SK-N-SH treated with all-trans-retinoic acid at 6 μM for 48 hours (cell line): ENCODE measurements around the gene FGF18.

Source experiments
- ATAC-seq: fragments of 200-7000 bp; cut with Tn5 transposase; 3 replicates; pipeline ENCODE4 v1.9.1; 2020; ENCODE audit warnings: mild to moderate bottlenecking, moderate library complexity
- ARNTL ChIP-seq: fragments of 450-650 bp; formaldehyde crosslinking; IDR thresholded peaks from 2 replicates; pipeline ENCODE4 v1.5.0; 2020; ENCODE audit warnings: low read depth, mild to moderate bottlenecking, moderate library complexity, borderline replicate concordance
- BACH2 ChIP-seq: fragments of 250-450 bp; sonication (Bioruptor Pico); IDR thresholded peaks from 2 replicates; pipeline ENCODE4 v1.9.0; 2021; ENCODE audit warnings: mild to moderate bottlenecking, borderline replicate concordance
- CSDC2 ChIP-seq: fragments of 250-450 bp; sonication (Bioruptor Pico); IDR thresholded peaks from 2 replicates; pipeline ENCODE4 v1.5.0; 2020; ENCODE audit warnings: mild to moderate bottlenecking, moderate library complexity
- ESRRG ChIP-seq: fragments of 250-450 bp; sonication (Bioruptor Pico); IDR thresholded peaks from 2 replicates; pipeline ENCODE4 v1.6.1; 2021; ENCODE audit warnings: mild to moderate bottlenecking
- GLIS3 ChIP-seq: fragments of 250-450 bp; sonication (Bioruptor Pico); IDR thresholded peaks from 2 replicates; pipeline ENCODE4 v1.5.0; 2020; ENCODE audit warnings: mild to moderate bottlenecking, moderate library complexity
- ISL1 ChIP-seq: fragments of 250-450 bp; sonication (Bioruptor Pico); IDR thresholded peaks from 2 replicates; pipeline ENCODE4 v2.1.2; 2022; ENCODE audit warnings: mild to moderate bottlenecking, moderate library complexity
- OSR1 ChIP-seq: fragments of 250-450 bp; sonication (Bioruptor Pico); IDR thresholded peaks from 2 replicates; pipeline ENCODE4 v1.8.0; 2022; ENCODE audit warnings: moderate library complexity, mild to moderate bottlenecking, inconsistent platforms
- PPARA ChIP-seq: fragments of 250-450 bp; sonication (Bioruptor Pico); IDR thresholded peaks from 2 replicates; pipeline ENCODE4 v1.5.0; 2020; ENCODE audit warnings: mild to moderate bottlenecking, borderline replicate concordance
- RARB ChIP-seq: fragments of 250-450 bp; sonication (Bioruptor Pico); IDR thresholded peaks from 2 replicates; pipeline ENCODE4 v1.8.0; 2021; ENCODE audit warnings: mild to moderate bottlenecking, moderate library complexity
- SNAI2 ChIP-seq: fragments of 250-450 bp; sonication (Bioruptor Pico); IDR thresholded peaks from 2 replicates; pipeline ENCODE4 v1.5.0; 2020; ENCODE audit warnings: mild to moderate bottlenecking, moderate library complexity
- TCF4 ChIP-seq: fragments of 250-450 bp; sonication (Bioruptor Pico); IDR thresholded peaks from 2 replicates; pipeline ENCODE4 v1.8.0; 2021; ENCODE audit warnings: mild to moderate bottlenecking, moderate library complexity, borderline replicate concordance
- TOX ChIP-seq: fragments of 250-450 bp; sonication (Bioruptor Pico); IDR thresholded peaks from 2 replicates; pipeline ENCODE4 v1.8.0; 2021; ENCODE audit warnings: mild to moderate bottlenecking, moderate library complexity, borderline replicate concordance
- ZC3H10 ChIP-seq: fragments of 250-450 bp; sonication (Bioruptor Pico); IDR thresholded peaks from 2 replicates; pipeline ENCODE4 v1.5.1; 2021; ENCODE audit warnings: mild to moderate bottlenecking, moderate library complexity
- ZFP3 ChIP-seq: fragments of 250-450 bp; sonication (Bioruptor Pico); IDR thresholded peaks from 2 replicates; pipeline ENCODE4 v1.5.0; 2020; ENCODE audit warnings: mild to moderate bottlenecking, moderate library complexity
- ZFP30 ChIP-seq: fragments of 450-650 bp; formaldehyde crosslinking; IDR thresholded peaks from 2 replicates; pipeline ENCODE4 v1.5.0; 2022; ENCODE audit warnings: mild to moderate bottlenecking, moderate library complexity
- ZNF565 ChIP-seq: fragments of 450-650 bp; formaldehyde crosslinking; conservative IDR thresholded peaks from 2 replicates; pipeline ENCODE4 v1.5.0; 2020; ENCODE audit warnings: low read depth, mild to moderate bottlenecking, moderate library complexity
- ZNF70 ChIP-seq: fragments of 450-650 bp; formaldehyde crosslinking; IDR thresholded peaks from 2 replicates; pipeline ENCODE4 v1.5.0; 2020; ENCODE audit warnings: mild to moderate bottlenecking, moderate library complexity
- ZNF8 ChIP-seq: fragments of 450-650 bp; formaldehyde crosslinking; IDR thresholded peaks from 2 replicates; pipeline ENCODE4 v1.5.0; 2020; ENCODE audit warnings: mild to moderate bottlenecking, moderate library complexity
- TF ChIP-seq, protein P1 (sequence below): fragments of 250-450 bp; sonication (Bioruptor Pico); IDR thresholded peaks from 2 replicates; pipeline ENCODE4 v1.5.1; 2020; ENCODE audit warnings: low read depth, mild to moderate bottlenecking, moderate library complexity
- TF ChIP-seq, protein P2 (sequence below): fragments of 250-450 bp; sonication (Bioruptor Pico); IDR thresholded peaks from 2 replicates; pipeline ENCODE4 v1.5.0; 2020; ENCODE audit warnings: mild to moderate bottlenecking, moderate library complexity
- TF ChIP-seq, protein P3 (sequence below): fragments of 250-450 bp; sonication (Bioruptor Pico); IDR thresholded peaks from 2 replicates; pipeline ENCODE4 v1.8.0; 2020; ENCODE audit warnings: mild to moderate bottlenecking, moderate library complexity, borderline replicate concordance
- TF ChIP-seq, protein P4 (sequence below): fragments of 250-450 bp; sonication (Bioruptor Pico); IDR thresholded peaks from 2 replicates; pipeline ENCODE4 v1.8.0; 2021; ENCODE audit warnings: low read depth, mild to moderate bottlenecking, moderate library complexity, borderline replicate concordance
- TF ChIP-seq, protein P5 (sequence below): fragments of 250-450 bp; sonication (Bioruptor Pico); IDR thresholded peaks from 2 replicates; pipeline ENCODE4 v1.5.1; 2021; ENCODE audit warnings: mild to moderate bottlenecking, moderate library complexity

Gene FGF18

DNA sequence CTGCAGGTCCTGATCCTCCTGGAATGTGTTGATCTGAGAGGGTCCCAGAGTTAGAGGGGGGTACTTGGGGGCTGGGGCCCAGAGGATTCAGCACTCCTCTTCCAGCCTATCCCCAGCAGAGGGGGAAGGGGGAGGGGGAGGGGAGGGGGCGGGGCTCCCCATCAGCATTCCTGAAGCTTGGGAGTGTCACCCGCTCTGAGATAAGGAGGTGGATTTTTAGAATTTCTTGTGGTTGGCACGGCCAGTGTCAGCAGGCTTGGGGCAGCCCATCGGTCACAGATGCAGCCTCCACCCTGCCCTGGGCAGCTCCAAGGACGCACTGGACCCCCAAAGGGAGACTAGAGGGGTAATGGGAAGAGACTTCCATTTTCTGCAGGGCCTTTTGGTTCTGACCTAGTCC is 5.3 kb downstream of the FGF18 start:
- ATAC-seq = no peak
- TF ChIP-seq TOX (CRISPR knock-in tag) (no peak), TCF4 (CRISPR knock-in tag) (no peak), PPARA (CRISPR knock-in tag) (no peak), RARB (CRISPR knock-in tag) (no peak), ESRRG (CRISPR knock-in tag) (no peak), ZNF565 (no peak), GLIS3 (CRISPR knock-in tag) (no peak), SNAI2 (CRISPR knock-in tag) (no peak), ZNF70 (no peak), ZC3H10 (CRISPR knock-in tag) (no peak), ISL1 (CRISPR knock-in tag) (no peak), OSR1 (CRISPR knock-in tag) (no peak), ARNTL (CRISPR knock-in tag) (no peak), ZFP3 (CRISPR knock-in tag) (no peak), ZFP30 (CRISPR knock-in tag) (no peak)
- TF ChIP-seq, protein P1, sequence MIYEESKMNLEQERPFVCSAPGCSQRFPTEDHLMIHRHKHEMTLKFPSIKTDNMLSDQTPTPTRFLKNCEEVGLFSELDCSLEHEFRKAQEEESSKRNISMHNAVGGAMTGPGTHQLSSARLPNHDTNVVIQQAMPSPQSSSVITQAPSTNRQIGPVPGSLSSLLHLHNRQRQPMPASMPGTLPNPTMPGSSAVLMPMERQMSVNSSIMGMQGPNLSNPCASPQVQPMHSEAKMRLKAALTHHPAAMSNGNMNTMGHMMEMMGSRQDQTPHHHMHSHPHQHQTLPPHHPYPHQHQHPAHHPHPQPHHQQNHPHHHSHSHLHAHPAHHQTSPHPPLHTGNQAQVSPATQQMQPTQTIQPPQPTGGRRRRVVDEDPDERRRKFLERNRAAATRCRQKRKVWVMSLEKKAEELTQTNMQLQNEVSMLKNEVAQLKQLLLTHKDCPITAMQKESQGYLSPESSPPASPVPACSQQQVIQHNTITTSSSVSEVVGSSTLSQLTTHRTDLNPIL (CRISPR knock-in tag) = no peak
- TF ChIP-seq, protein P2, sequence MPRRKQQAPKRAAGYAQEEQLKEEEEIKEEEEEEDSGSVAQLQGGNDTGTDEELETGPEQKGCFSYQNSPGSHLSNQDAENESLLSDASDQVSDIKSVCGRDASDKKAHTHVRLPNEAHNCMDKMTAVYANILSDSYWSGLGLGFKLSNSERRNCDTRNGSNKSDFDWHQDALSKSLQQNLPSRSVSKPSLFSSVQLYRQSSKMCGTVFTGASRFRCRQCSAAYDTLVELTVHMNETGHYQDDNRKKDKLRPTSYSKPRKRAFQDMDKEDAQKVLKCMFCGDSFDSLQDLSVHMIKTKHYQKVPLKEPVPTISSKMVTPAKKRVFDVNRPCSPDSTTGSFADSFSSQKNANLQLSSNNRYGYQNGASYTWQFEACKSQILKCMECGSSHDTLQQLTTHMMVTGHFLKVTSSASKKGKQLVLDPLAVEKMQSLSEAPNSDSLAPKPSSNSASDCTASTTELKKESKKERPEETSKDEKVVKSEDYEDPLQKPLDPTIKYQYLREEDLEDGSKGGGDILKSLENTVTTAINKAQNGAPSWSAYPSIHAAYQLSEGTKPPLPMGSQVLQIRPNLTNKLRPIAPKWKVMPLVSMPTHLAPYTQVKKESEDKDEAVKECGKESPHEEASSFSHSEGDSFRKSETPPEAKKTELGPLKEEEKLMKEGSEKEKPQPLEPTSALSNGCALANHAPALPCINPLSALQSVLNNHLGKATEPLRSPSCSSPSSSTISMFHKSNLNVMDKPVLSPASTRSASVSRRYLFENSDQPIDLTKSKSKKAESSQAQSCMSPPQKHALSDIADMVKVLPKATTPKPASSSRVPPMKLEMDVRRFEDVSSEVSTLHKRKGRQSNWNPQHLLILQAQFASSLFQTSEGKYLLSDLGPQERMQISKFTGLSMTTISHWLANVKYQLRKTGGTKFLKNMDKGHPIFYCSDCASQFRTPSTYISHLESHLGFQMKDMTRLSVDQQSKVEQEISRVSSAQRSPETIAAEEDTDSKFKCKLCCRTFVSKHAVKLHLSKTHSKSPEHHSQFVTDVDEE (CRISPR knock-in tag) = no peak
- TF ChIP-seq, protein P3, sequence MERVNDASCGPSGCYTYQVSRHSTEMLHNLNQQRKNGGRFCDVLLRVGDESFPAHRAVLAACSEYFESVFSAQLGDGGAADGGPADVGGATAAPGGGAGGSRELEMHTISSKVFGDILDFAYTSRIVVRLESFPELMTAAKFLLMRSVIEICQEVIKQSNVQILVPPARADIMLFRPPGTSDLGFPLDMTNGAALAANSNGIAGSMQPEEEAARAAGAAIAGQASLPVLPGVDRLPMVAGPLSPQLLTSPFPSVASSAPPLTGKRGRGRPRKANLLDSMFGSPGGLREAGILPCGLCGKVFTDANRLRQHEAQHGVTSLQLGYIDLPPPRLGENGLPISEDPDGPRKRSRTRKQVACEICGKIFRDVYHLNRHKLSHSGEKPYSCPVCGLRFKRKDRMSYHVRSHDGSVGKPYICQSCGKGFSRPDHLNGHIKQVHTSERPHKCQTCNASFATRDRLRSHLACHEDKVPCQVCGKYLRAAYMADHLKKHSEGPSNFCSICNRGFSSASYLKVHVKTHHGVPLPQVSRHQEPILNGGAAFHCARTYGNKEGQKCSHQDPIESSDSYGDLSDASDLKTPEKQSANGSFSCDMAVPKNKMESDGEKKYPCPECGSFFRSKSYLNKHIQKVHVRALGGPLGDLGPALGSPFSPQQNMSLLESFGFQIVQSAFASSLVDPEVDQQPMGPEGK (CRISPR knock-in tag) = no peak
- TF ChIP-seq, protein P4, sequence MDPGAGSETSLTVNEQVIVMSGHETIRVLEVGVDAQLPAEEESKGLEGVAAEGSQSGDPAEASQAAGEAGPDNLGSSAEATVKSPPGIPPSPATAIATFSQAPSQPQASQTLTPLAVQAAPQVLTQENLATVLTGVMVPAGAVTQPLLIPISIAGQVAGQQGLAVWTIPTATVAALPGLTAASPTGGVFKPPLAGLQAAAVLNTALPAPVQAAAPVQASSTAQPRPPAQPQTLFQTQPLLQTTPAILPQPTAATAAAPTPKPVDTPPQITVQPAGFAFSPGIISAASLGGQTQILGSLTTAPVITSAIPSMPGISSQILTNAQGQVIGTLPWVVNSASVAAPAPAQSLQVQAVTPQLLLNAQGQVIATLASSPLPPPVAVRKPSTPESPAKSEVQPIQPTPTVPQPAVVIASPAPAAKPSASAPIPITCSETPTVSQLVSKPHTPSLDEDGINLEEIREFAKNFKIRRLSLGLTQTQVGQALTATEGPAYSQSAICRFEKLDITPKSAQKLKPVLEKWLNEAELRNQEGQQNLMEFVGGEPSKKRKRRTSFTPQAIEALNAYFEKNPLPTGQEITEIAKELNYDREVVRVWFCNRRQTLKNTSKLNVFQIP = no peak

DNA sequence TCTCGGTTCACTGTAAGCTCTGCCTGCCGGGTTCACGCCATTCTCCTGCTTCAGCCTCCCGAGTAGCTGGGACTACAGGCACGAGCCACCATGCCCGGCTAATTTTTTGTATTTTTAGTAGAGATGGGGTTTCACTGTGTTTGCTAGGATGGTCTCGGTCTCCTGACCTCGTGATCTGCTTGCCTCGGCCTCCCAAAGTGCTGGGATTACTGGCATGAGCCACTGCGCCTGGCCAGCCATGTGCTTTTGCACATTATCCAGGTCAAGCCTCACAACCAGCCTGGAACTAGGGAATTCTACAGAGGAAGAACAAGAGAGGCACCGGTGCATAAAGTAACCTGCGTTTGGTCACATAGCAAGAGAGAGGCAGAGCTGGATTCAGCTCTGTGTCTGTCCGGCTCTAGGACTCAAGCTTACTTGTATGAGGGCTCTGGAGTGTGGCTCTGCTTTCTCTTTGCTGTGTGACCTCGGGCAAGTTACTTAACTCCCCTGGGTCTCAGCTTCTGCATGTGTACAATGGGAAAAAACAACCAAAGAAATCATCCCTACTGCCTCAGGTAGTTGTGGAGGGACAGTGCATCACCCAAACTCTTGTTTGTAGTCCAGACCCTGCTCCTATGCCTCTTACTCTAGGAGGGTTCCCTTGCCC is 6.3 kb downstream of the FGF18 start:
- TF ChIP-seq, protein P5, sequence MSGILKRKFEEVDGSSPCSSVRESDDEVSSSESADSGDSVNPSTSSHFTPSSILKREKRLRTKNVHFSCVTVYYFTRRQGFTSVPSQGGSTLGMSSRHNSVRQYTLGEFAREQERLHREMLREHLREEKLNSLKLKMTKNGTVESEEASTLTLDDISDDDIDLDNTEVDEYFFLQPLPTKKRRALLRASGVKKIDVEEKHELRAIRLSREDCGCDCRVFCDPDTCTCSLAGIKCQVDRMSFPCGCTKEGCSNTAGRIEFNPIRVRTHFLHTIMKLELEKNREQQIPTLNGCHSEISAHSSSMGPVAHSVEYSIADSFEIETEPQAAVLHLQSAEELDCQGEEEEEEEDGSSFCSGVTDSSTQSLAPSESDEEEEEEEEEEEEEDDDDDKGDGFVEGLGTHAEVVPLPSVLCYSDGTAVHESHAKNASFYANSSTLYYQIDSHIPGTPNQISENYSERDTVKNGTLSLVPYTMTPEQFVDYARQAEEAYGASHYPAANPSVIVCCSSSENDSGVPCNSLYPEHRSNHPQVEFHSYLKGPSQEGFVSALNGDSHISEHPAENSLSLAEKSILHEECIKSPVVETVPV (CRISPR knock-in tag) = no peak
- TF ChIP-seq ZNF8 (CRISPR knock-in tag) (no peak), ZFP30 (CRISPR knock-in tag) (no peak), GLIS3 (CRISPR knock-in tag) (no peak), TCF4 (CRISPR knock-in tag) (no peak), CSDC2 (CRISPR knock-in tag) (no peak), ZNF565 (no peak), OSR1 (CRISPR knock-in tag) (no peak), RARB (CRISPR knock-in tag) (no peak), BACH2 (CRISPR knock-in tag) (no peak), ESRRG (CRISPR knock-in tag) (no peak), PPARA (CRISPR knock-in tag) (no peak), ISL1 (CRISPR knock-in tag) (no peak), ZC3H10 (CRISPR knock-in tag) (no peak), ZFP3 (CRISPR knock-in tag) (no peak), ZNF70 (no peak)
- TF ChIP-seq, protein P2 (CRISPR knock-in tag) = no peak
- TF ChIP-seq, protein P1 (CRISPR knock-in tag) = no peak
- TF ChIP-seq, protein P4 = no peak
- TF ChIP-seq, all 23 proteins: peak for 0
- ATAC-seq = no peak
